PC-9 (cell line): ENCODE measurements around the gene RBFOX1. TPM values are rescaled to one million over a fixed set of nuclear protein-coding genes. Genes with fewer than 3 reads are reported as not detected.

Experiments used
- BruUV-seq: library from RNA; stranded (reverse); fragments of 400-500 nt; replicated peaks from 2 replicates; lab custom pipeline; 2021; lab: Mats Ljungman, UMichigan
- CTCF ChIA-PET: fragments of 300-600 bp; sonication (Branson Sonifier 250); formaldehyde crosslinking; loops from one replicate; lab custom pipeline; 2022; ENCODE audit warnings: antibody characterized with exemption; lab: Charles Lee
- POLR2A ChIA-PET: fragments of 300-600 bp; sonication (Branson Sonifier 250); formaldehyde crosslinking; loops from one replicate; lab custom pipeline; 2022; ENCODE audit warnings: antibody characterized with exemption; ENCODE audit not compliant: unreplicated experiment; lab: Charles Lee
- DNase-seq, 2 experiments: peaks; one replicate each; pipeline versions ENCODE4 v3.0.0 to v3.0.0-alpha.2; 2015 to 2022; ENCODE audit warnings: mixed read lengths in 1 of 2
- H2AFZ ChIP-seq: fragments of 200-600 bp; sonication (generic); 2 replicates; pipeline ENCODE4 v1.8.1; 2017; ENCODE audit warnings: antibody characterized with exemption
- H3F3A ChIP-seq: fragments of 200-600 bp; sonication (generic); 2 replicates; pipeline ENCODE4 v1.8.1; 2017; ENCODE audit warnings: antibody characterized with exemption, mild to moderate bottlenecking, low read depth; ENCODE audit not compliant: insufficient read depth
- H3K27ac ChIP-seq: fragments of 200-600 bp; sonication (generic); 2 replicates; pipeline ENCODE4 v1.6.1; 2016; ENCODE audit warnings: mixed run types
- H3K27me3 ChIP-seq: fragments of 200-600 bp; sonication (generic); 2 replicates; pipeline ENCODE4 v1.6.1; 2016; ENCODE audit warnings: low read depth, mixed run types; ENCODE audit not compliant: insufficient read depth
- H3K36me3 ChIP-seq: fragments of 200-600 bp; sonication (generic); 2 replicates; pipeline ENCODE4 v1.6.1; 2016; ENCODE audit warnings: low read depth, mixed run types
- H3K4me1 ChIP-seq: fragments of 200-600 bp; sonication (generic); replicated peaks from 2 replicates; pipeline ENCODE4 v1.6.1; 2016; ENCODE audit warnings: mixed run types; ENCODE audit not compliant: insufficient read depth
- H3K4me2 ChIP-seq: fragments of 200-600 bp; sonication (generic); 2 replicates; pipeline ENCODE4 v1.6.1; 2017; ENCODE audit warnings: mixed run types
- H3K4me3 ChIP-seq: fragments of 200-600 bp; sonication (generic); 2 replicates; pipeline ENCODE4 v1.6.1; 2016; ENCODE audit warnings: mixed run types
- H3K79me2 ChIP-seq: fragments of 200-600 bp; sonication (generic); 2 replicates; pipeline ENCODE4 v1.6.1; 2017; ENCODE audit warnings: low read depth, mixed run types
- H3K9me2 ChIP-seq: fragments of 200-600 bp; sonication (generic); 2 replicates; pipeline ENCODE4 v1.8.1; 2017; ENCODE audit warnings: mild to moderate bottlenecking; ENCODE audit not compliant: insufficient read depth
- H3K9me3 ChIP-seq: fragments of 200-600 bp; sonication (generic); 2 replicates; pipeline ENCODE4 v1.8.1; 2016; ENCODE audit warnings: low read depth; ENCODE audit not compliant: insufficient read depth
- H4K20me1 ChIP-seq: fragments of 200-600 bp; sonication (generic); 2 replicates; pipeline ENCODE4 v1.8.1; 2017; ENCODE audit not compliant: insufficient read depth
- EZH2 ChIP-seq: fragments of 200-600 bp; sonication (generic); IDR thresholded peaks from 2 replicates; pipeline ENCODE4 v1.8.0; 2017; ENCODE audit warnings: antibody characterized with exemption, low read depth
- intact Hi-C: fragments of 100-400 bp; cut with micrococcal nuclease; formaldehyde crosslinking; loops from one replicate; pipeline ENCODE4 v1.10.0; 2022; ENCODE audit not compliant: unreplicated experiment
- total RNA-seq: library from RNA; stranded (reverse); gene quantifications from 2 replicates; pipeline ENCODE4 v1.2.3, GENCODE V29; 2021
- TF ChIP-seq, protein P1 (sequence below): fragments of 200-600 bp; sonication (generic); conservative IDR thresholded peaks from 2 replicates; pipeline ENCODE4 v1.6.1; 2017; ENCODE audit warnings: mixed run types, antibody characterized with exemption, mild to moderate bottlenecking, moderate library complexity

Gene RBFOX1
- total RNA-seq, 1 experiment from 2014 or later: not detected

DNA sequence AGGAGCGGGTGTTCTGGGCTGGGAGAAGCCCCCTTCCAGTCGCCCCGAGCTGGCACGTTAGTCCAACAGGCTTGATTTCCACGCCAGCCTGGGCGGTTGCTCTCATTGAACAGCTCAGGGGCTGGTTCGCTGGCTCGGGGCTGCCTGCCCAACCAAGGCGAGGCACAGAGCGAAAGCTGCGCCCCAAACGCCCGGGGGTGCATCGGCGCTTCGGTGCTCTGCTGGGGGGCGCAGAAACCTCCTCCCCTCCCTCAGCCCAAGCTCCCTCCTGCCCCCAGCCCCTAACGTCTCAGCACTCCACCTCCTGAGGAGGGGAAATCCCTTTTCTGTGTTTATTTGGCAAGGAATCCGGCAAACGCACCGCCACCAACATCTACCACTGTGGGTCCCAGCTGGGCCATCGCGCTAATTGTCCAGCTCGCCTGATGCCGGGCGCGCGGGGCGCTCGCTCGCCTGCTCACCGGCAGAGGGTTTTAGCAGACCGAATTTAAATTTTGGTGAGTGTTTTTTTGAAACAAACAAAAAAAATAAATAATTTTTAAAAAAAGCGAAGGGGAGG, 29.5 kb upstream of the RBFOX1 start:
- no peaks in the 10 kb centered on the region for H4K20me1 ChIP-seq
- no peak overlapping the region for H3K27ac ChIP-seq
- DNase-seq: no peak
- no peaks in the 10 kb centered on the region for H3F3A ChIP-seq
- no peaks in the 10 kb centered on the region for H3K9me2 ChIP-seq
- ChIA-PET POLR2A (no interaction called here), CTCF (no interaction called here)
- H3K9me3 ChIP-seq: no peaks in the 10 kb centered on the region
- no peaks in the 10 kb centered on the region for H3K79me2 ChIP-seq
- H3K27me3 ChIP-seq: peaks cover 32% of the 10 kb centered on the region
- no peaks in the 10 kb centered on the region for H3K4me1 ChIP-seq
- H3K4me2 ChIP-seq: no peak overlapping the region
- H3K4me3 ChIP-seq: no peak overlapping the region
- no peak overlapping the region for H2AFZ ChIP-seq
- no peaks in the 10 kb centered on the region for H3K36me3 ChIP-seq
- TF ChIP-seq, protein P1, sequence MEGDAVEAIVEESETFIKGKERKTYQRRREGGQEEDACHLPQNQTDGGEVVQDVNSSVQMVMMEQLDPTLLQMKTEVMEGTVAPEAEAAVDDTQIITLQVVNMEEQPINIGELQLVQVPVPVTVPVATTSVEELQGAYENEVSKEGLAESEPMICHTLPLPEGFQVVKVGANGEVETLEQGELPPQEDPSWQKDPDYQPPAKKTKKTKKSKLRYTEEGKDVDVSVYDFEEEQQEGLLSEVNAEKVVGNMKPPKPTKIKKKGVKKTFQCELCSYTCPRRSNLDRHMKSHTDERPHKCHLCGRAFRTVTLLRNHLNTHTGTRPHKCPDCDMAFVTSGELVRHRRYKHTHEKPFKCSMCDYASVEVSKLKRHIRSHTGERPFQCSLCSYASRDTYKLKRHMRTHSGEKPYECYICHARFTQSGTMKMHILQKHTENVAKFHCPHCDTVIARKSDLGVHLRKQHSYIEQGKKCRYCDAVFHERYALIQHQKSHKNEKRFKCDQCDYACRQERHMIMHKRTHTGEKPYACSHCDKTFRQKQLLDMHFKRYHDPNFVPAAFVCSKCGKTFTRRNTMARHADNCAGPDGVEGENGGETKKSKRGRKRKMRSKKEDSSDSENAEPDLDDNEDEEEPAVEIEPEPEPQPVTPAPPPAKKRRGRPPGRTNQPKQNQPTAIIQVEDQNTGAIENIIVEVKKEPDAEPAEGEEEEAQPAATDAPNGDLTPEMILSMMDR: no peak
- TF ChIP-seq EZH2: no peak
- BruUV-seq: no TSS peak
- intact Hi-C loops: no loop called here

- BruUV-seq: no TSS peak
- Histone ChIP-seq H3F3A (no peaks in the 10 kb centered on the region), H2AFZ (no peak overlapping the region), H3K27me3 (peaks cover 31% of the 10 kb centered on the region), H3K4me2 (no peak overlapping the region), H3K4me3 (no peak overlapping the region), H3K4me1 (no peaks in the 10 kb centered on the region), H3K79me2 (no peaks in the 10 kb centered on the region), H3K9me2 (no peaks in the 10 kb centered on the region), H3K9me3 (no peaks in the 10 kb centered on the region), H3K36me3 (no peaks in the 10 kb centered on the region), H4K20me1 (no peaks in the 10 kb centered on the region), H3K27ac (no peak overlapping the region)
- ChIA-PET CTCF (no interaction called here), POLR2A (no interaction called here)
- no peak for DNase-seq
- TF ChIP-seq, protein P1: no peak
- TF ChIP-seq EZH2: no peak
- intact Hi-C loops: no loop called here
Measured at GRCh38 chr16:7303660-7304200, 28.9 kb upstream of the RBFOX1 start.

DNA sequence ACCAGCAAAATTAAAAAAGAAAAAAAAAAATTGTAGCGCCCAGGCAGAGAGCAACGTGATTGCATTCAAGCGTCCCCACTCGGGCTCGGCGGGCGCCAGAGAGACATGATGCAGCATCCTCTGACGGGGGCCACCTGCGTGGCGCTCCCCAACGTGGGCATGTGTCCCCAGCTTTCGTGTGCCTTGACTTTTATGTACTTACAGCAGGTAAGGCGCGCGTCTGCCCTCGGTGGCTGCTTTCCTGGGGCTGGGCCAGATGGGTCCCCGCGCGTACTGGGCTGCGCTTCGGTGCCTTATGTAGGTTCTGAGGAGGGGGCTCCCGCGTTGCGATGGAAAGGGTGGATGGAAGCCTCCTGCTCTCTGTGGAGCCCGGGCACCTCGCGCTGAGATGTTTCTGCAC, 28.4 kb upstream of the RBFOX1 start:
- Histone ChIP-seq H3K4me2 (no peak overlapping the region), H3K9me2 (no peaks in the 10 kb centered on the region), H3K27ac (no peak overlapping the region), H3K79me2 (no peaks in the 10 kb centered on the region), H3K36me3 (no peaks in the 10 kb centered on the region), H3K9me3 (no peaks in the 10 kb centered on the region), H3K27me3 (peaks cover 33% of the 10 kb centered on the region), H2AFZ (no peak overlapping the region), H4K20me1 (no peaks in the 10 kb centered on the region), H3K4me1 (no peaks in the 10 kb centered on the region), H3F3A (no peaks in the 10 kb centered on the region), H3K4me3 (no peak overlapping the region)
- TF ChIP-seq, protein P1: no peak
- no peak for TF ChIP-seq EZH2
- intact Hi-C loops: no loop called here
- no TSS peak for BruUV-seq
- ChIA-PET POLR2A (no interaction called here), CTCF (no interaction called here)
- DNase-seq: no peak
